ES-I3 (cell line): ENCODE results near the gene NOXO1.
"Not testable (repeated sequence)": the region's sequence is repeated elsewhere in the genome, so short reads cannot be mapped to it uniquely, and the experiment has no call there.

Experiments used
- H3K36me3 ChIP-seq: 2 replicates; pipeline ENCODE4 v1.6.1; 2013; ENCODE audit warnings: mild to moderate bottlenecking, low read length, control low read depth, moderate library complexity; ENCODE audit not compliant: insufficient read depth
- H3K4me1 ChIP-seq: 2 replicates; pipeline ENCODE4 v1.6.1; 2013; ENCODE audit warnings: mild to moderate bottlenecking, control low read depth, low read length; ENCODE audit not compliant: insufficient read depth
- H3K9ac ChIP-seq: 2 replicates; pipeline ENCODE4 v1.6.1; 2013; ENCODE audit warnings: low read depth, mild to moderate bottlenecking, low read length, moderate library complexity
- H3K9me3 ChIP-seq: 2 replicates; pipeline ENCODE4 v1.6.1; 2013; ENCODE audit warnings: mild to moderate bottlenecking, low read length, moderate library complexity; ENCODE audit not compliant: control insufficient read depth, insufficient read depth

Gene NOXO1

GRCh38 chr16:1962161-1963153 lies 18.8 kb downstream of the NOXO1 start:
- H3K9me3 ChIP-seq, H3K9ac ChIP-seq, H3K4me1 ChIP-seq: not testable (repeated sequence)
- peaks cover 22% of the 10 kb centered on the region for H3K36me3 ChIP-seq

- Histone ChIP-seq H3K9me3 (no peaks in the 10 kb centered on the region), H3K9ac (no peak overlapping the region), H3K4me1 (peaks cover 5% of the 10 kb centered on the region; the same call in 1 of the 2 replicates), H3K36me3 (peaks cover 22% of the 10 kb centered on the region)
Measured at GRCh38 chr16:1961651-1962067, 19.6 kb downstream of the NOXO1 start.

DNA sequence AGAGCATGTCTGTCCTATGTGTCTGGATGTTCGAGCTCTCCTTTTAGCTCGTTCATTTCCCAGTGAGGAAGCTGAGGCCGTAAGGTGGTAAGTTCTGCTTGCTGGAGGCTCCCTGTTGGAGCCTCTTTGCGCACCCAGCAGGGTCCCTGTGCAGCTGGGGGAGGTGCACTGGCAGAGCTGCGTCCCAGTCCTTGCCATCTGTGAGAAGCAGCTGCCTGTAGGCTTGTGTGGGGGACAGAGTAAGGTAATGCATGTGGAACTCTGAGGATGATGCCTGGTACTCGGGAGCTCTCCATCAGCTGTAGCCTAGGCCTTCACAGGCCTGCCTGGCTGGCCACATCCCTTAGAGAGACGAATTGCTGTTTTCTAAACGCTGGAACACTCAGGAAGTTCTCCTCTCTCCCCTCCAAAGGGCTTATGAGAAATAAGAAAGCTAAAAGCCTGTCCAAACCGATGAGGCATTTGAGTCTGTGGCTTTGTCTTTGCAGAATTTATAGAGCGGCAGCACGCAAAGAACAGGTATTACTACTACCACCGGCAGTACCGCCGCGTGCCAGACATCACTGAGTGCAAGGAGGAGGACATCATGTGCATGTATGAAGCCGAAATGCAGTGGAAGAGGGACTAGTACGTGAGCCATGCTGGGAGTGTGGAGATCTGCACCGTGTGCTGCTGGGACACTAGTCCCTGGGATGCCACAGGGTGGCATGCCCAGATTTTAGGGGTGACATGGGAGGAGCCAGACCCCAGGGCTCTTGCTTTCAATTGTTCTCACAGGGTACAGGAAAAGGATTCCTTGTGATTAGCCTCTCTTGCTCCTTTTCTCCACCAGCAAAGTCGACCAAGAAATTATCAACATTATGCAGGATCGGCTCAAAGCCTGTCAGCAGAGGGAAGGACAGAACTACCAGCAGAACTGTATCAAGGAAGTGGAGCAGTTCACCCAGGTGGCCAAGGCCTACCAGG lies 20.3 kb downstream of the NOXO1 start:
- Histone ChIP-seq H3K9me3 (no peaks in the 10 kb centered on the region), H3K36me3 (peaks cover 22% of the 10 kb centered on the region), H3K9ac (peak overlapping the region; percentile 91), H3K4me1 (peaks cover 5% of the 10 kb centered on the region; the same call in 1 of the 2 replicates)

DNA sequence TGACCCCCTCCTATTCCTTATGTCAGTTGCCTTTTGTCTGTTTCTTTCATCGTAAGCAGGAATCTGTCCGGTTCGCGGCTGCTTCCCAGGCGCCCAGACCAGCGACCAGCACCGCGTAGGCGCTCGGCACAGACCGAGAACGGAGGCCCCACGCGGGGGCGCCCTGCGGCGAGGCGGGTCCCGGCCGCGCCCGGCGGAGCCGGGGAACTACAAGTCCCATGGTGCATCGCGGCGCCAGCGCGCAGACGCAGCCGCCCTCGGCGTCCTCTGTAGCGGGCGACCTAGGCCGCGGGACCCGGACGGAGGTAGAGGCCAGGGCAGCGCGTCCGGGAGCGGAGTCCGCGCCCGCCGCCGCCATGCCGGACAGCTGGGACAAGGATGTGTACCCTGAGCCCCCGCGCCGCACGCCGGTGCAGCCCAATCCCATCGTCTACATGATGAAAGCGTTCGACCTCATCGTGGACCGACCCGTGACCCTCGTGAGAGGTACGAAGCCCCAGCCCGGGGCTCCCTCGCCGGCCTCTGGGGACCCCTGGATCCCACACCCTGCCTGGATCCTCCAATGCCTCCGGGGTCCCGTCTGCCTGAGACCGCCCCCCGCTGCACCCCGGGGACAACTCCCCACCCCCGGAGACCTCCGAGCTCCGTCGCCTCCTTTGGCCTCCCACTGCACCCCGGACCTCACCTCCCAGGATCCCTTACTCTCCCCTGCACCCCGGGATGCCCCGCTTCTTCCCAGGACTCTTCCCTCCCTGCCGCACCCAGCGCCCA lies 21.8 kb downstream of the NOXO1 start, which contains the start of gene NDUFB10:
NDUFB10 (plus strand) TSS at position 270 of the 771 bp plus-strand sequence; CDS start at position 357, 87 bp downstream.
- Histone ChIP-seq H3K9me3 (no peaks in the 10 kb centered on the region), H3K4me1 (peaks cover 5% of the 10 kb centered on the region; the same call in 1 of the 2 replicates), H3K9ac (peak within 1 kb of the TSS; percentile 91), H3K36me3 (peaks cover 22% of the 10 kb centered on the region)

GRCh38 chr16:1958715-1959268 lies 22.5 kb downstream of the NOXO1 start:
- Histone ChIP-seq H3K9ac (peak overlapping the region; percentile 91; the same call in 1 of the 2 replicates), H3K4me1 (peaks cover 5% of the 10 kb centered on the region; the same call in 1 of the 2 replicates), H3K36me3 (peaks cover 19% of the 10 kb centered on the region), H3K9me3 (no peaks in the 10 kb centered on the region)

- not testable (repeated sequence) for H3K4me1 ChIP-seq, H3K9ac ChIP-seq, H3K9me3 ChIP-seq
- peaks cover 12% of the 10 kb centered on the region for H3K36me3 ChIP-seq
Measured at GRCh38 chr16:1958143-1958491, 23.2 kb downstream of the NOXO1 start.

GRCh38 chr16:1957434-1958142 lies 23.7 kb downstream of the NOXO1 start:
- not testable (repeated sequence) for H3K36me3 ChIP-seq, H3K4me1 ChIP-seq, H3K9ac ChIP-seq, H3K9me3 ChIP-seq

DNA sequence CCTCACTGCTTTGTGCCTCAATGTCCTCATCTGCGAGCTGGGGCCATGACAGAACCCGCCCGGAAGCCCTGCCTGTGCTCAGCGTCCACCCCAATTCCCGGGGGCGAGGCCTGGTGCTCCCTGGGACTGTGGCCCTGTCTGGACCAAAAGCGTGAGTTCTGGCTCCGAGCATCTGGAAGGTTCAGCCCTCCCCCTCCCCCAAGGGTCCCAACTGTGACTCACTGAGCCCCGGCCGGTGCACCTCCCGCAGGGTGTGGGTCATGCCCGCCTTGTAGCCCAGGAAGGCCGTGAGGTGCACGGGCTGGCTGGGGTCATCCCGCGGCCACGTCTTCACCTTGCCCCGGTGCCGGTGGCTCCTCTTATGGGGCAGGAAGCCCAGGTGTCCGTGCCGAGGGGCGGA lies 27.5 kb downstream of the NOXO1 start:
- Histone ChIP-seq H3K36me3 (no peaks in the 10 kb centered on the region), H3K4me1 (no peaks in the 10 kb centered on the region), H3K9ac (no peak overlapping the region), H3K9me3 (no peaks in the 10 kb centered on the region)

DNA sequence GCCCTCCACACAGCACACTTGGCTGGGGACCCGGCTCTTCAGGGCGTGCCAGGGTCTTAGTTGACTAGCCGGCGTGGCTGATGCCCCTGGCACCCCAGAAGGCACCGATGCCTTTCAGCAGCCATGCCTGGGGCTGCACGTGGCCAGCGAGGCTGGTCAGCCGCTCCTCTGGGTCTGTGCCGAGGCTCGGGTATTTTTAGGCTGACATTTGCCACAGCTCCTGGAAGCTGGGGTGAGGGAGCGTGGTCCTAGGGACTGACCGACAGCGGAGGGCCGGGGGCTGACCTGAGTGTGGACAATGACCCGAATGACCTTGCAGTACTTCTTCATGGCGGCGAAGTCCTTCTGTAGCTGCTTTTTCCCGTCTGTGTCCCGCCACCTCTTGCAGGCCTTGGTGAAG lies 30.7 kb downstream of the NOXO1 start:
- Histone ChIP-seq H3K4me1 (no peaks in the 10 kb centered on the region), H3K36me3 (no peaks in the 10 kb centered on the region), H3K9me3 (no peaks in the 10 kb centered on the region), H3K9ac (no peak overlapping the region)

DNA sequence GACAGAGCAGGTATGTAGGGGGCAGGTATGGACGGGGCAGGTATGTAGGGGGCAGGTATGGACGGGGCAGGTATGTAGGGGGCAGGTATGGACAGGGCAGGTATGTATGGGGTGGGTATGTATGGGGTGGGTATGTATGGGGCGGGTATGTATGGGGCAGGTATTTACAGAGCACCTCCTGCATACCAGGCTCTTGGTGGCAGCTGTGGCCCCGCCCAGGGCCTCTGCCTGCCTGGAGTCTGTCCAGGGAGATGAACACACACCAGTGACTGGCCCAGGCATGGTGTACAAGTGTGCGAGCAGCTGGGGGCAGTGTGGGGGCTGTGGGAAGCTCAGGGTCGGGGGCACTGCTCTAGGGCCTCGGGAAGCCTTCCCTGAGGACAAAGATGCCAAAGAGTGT lies 31.2 kb downstream of the NOXO1 start:
- H3K4me1 ChIP-seq, result no peaks in the 10 kb centered on the region
- no peaks in the 10 kb centered on the region for H3K9me3 ChIP-seq
- no peaks in the 10 kb centered on the region for H3K36me3 ChIP-seq
- no peak overlapping the region for H3K9ac ChIP-seq

DNA sequence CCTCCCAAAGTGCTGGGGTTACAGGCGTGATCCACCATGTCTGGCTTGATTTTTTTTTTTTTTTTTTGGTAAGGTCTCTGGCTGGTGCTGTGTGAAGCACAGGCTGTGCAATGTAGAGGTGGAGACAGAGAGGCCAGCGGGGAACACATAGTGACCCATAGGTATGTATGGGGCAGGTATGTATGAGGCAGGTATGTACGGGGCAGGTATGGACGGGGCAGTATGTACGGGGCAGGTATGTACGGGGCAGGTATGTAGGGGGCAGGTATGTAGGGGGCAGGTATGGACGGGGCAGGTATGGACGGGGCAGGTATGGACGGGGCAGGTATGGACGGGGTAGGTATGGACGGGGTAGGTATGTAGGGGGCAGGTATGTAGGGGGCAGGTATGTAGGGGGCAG lies 31.8 kb downstream of the NOXO1 start:
- Histone ChIP-seq H3K9me3 (no peaks in the 10 kb centered on the region), H3K4me1 (no peaks in the 10 kb centered on the region; the same call in 1 of the 2 replicates), H3K36me3 (no peaks in the 10 kb centered on the region), H3K9ac (no peak overlapping the region)

DNA sequence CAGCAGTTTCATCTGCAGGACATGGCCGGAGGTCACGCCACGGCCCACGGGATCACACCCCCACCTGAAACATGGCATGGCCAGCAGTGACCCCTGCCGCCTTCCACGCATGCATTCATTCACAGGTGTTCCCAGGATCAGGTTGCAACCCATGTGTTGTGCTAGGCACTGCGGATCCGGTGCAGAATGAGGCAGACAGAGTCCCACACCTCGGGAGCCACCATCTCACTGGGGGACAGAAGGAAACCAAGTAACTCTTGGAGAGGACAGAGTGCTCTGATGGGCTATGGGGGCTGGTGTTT lies 33.9 kb downstream of the NOXO1 start:
- Histone ChIP-seq H3K9me3 (no peaks in the 10 kb centered on the region), H3K36me3 (no peaks in the 10 kb centered on the region), H3K4me1 (no peaks in the 10 kb centered on the region; the same call in 1 of the 2 replicates), H3K9ac (no peak overlapping the region)
